Stimulated activated naive B cell treated with anti-CD40 and anti-IgM and Interleukin-4, amounts not matched to agents 10 μg/mL and 1 μg/mL and 100 μg/mL, for 72 hours (primary cell): ENCODE results near the gene GPA33.

ENCODE experiments used
- ATAC-seq, 2 donors: fragments of 150-1000 bp; cut with Tn5 transposase; replicated peaks; 2 replicates each; pipeline ENCODE4 v1.10.0; 2021; ENCODE audit warnings: moderate library complexity in 1 of 2
- DNase-seq: peaks from one replicate; pipeline ENCODE4 v3.0.0; 2021
- H3K27ac Mint-ChIP-seq: one replicate; pipeline ENCODE4 v1.8.0; 2022; ENCODE audit warnings: mild to moderate bottlenecking, mixed read lengths
- H3K27me3 Mint-ChIP-seq, 2 donors: one replicate each; pipeline ENCODE4 v1.8.0; 2022; ENCODE audit warnings: mixed read lengths in 2 of 2
- H3K36me3 Mint-ChIP-seq, 2 donors: one replicate each; pipeline ENCODE4 v1.8.0; 2022; ENCODE audit warnings: mixed read lengths in 2 of 2, mild to moderate bottlenecking in 1 of 2
- H3K4me1 Mint-ChIP-seq, 2 donors: one replicate each; pipeline ENCODE4 v1.8.0; 2022; ENCODE audit warnings: mixed read lengths in 2 of 2, mild to moderate bottlenecking in 1 of 2
- H3K4me3 Mint-ChIP-seq, 2 donors: one replicate each; pipeline ENCODE4 v1.8.0; 2022; ENCODE audit warnings: mild to moderate bottlenecking in 2 of 2, mixed read lengths in 2 of 2, moderate library complexity in 1 of 2
- H3K9me3 Mint-ChIP-seq, 2 donors: one replicate each; pipeline ENCODE4 v1.8.0; 2022; ENCODE audit warnings: mixed read lengths in 2 of 2, mild to moderate bottlenecking in 1 of 2

The GPA33 gene

GRCh38 chr1:167090314-167090942 lies at the start of gene GPA33:
Gene GPA33 (minus strand): TSS chr1:167090377. CDS start chr1:167090287, 90 bp downstream.
- ATAC-seq = peak; percentile 94 to 97
- Mint-ChIP-seq H3K4me3 (peak within 1 kb of the TSS in 1 of 2 donors; percentile 17), H3K27ac (peak within 1 kb of the TSS; percentile 86), H3K9me3 (no peaks in the 10 kb centered on the region), H3K4me1 (peaks cover 12 to 20% of the 10 kb centered on the region in 2 donors), H3K27me3 (peaks cover 0 to 4% of the 10 kb centered on the region in 2 donors), H3K36me3 (no peaks in the 10 kb centered on the region)
- no peak for DNase-seq

- Mint-ChIP-seq H3K4me3 (no peak overlapping the region), H3K27me3 (peaks cover 11 to 15% of the 10 kb centered on the region in 2 donors), H3K4me1 (no peaks in the 10 kb centered on the region), H3K27ac (no peak overlapping the region), H3K9me3 (peaks cover 0 to 3% of the 10 kb centered on the region in 2 donors), H3K36me3 (peaks cover 0 to 4% of the 10 kb centered on the region in 2 donors)
- DNase-seq (no peak), ATAC-seq (no peak)
Observed at GRCh38 chr1:167138703-167139102, 48.5 kb upstream of the GPA33 start.

- Mint-ChIP-seq H3K36me3 (no peaks in the 10 kb centered on the region), H3K9me3 (no peaks in the 10 kb centered on the region), H3K27me3 (peaks cover 8 to 15% of the 10 kb centered on the region in 2 donors), H3K4me3 (no peak overlapping the region), H3K4me1 (peaks cover 2 to 5% of the 10 kb centered on the region in 2 donors), H3K27ac (no peak overlapping the region)
- DNase-seq = no peak
- no peak for ATAC-seq
Observed at GRCh38 chr1:167137793-167138510, 47.8 kb upstream of the GPA33 start.

- Mint-ChIP-seq H3K27me3 (peaks cover 8 to 15% of the 10 kb centered on the region in 2 donors), H3K27ac (no peak overlapping the region), H3K4me3 (no peak overlapping the region), H3K36me3 (no peaks in the 10 kb centered on the region), H3K4me1 (peaks cover 2 to 11% of the 10 kb centered on the region in 2 donors), H3K9me3 (no peaks in the 10 kb centered on the region)
- DNase-seq (no peak), ATAC-seq (no peak)
Observed at GRCh38 chr1:167137332-167137781, 47.2 kb upstream of the GPA33 start.

- Mint-ChIP-seq H3K4me3 (no peak overlapping the region), H3K4me1 (peaks cover 2 to 12% of the 10 kb centered on the region in 2 donors), H3K36me3 (no peaks in the 10 kb centered on the region), H3K27ac (no peak overlapping the region), H3K9me3 (no peaks in the 10 kb centered on the region), H3K27me3 (peaks cover 8 to 15% of the 10 kb centered on the region in 2 donors)
- ATAC-seq (no peak), DNase-seq (no peak)
Observed at GRCh38 chr1:167136806-167137205, 46.6 kb upstream of the GPA33 start.

GRCh38 chr1:167136191-167136614 lies 46.0 kb upstream of the GPA33 start:
- Mint-ChIP-seq H3K36me3 (no peaks in the 10 kb centered on the region), H3K9me3 (no peaks in the 10 kb centered on the region), H3K27me3 (peaks cover 12 to 15% of the 10 kb centered on the region in 2 donors), H3K4me3 (no peak overlapping the region), H3K4me1 (peaks cover 2 to 12% of the 10 kb centered on the region in 2 donors), H3K27ac (no peak overlapping the region)
- no peak for ATAC-seq
- DNase-seq = no peak

GRCh38 chr1:167135281-167135840 lies 45.2 kb upstream of the GPA33 start:
- ATAC-seq (no peak), DNase-seq (no peak)
- no peaks in the 10 kb centered on the region for H3K36me3 Mint-ChIP-seq
- H3K27ac Mint-ChIP-seq = no peak overlapping the region
- H3K4me1 Mint-ChIP-seq = peaks cover 2 to 12% of the 10 kb centered on the region in 2 donors
- no peak overlapping the region for H3K4me3 Mint-ChIP-seq
- peaks cover 13 to 15% of the 10 kb centered on the region in 2 donors for H3K27me3 Mint-ChIP-seq
- H3K9me3 Mint-ChIP-seq = no peaks in the 10 kb centered on the region

GRCh38 chr1:167132301-167133010 lies 42.3 kb upstream of the GPA33 start:
- DNase-seq = no peak
- peaks cover 2 to 12% of the 10 kb centered on the region in 2 donors for H3K4me1 Mint-ChIP-seq
- peaks cover 27 to 32% of the 10 kb centered on the region in 2 donors for H3K27me3 Mint-ChIP-seq
- no peak for ATAC-seq
- H3K4me3 Mint-ChIP-seq = no peak overlapping the region
- no peaks in the 10 kb centered on the region for H3K36me3 Mint-ChIP-seq
- no peak overlapping the region for H3K27ac Mint-ChIP-seq
- no peaks in the 10 kb centered on the region for H3K9me3 Mint-ChIP-seq

- ATAC-seq (no peak), DNase-seq (no peak)
- Mint-ChIP-seq H3K4me1 (peaks cover 2 to 12% of the 10 kb centered on the region in 2 donors), H3K36me3 (no peaks in the 10 kb centered on the region), H3K4me3 (no peak overlapping the region), H3K27ac (no peak overlapping the region), H3K27me3 (peaks cover 39 to 41% of the 10 kb centered on the region in 2 donors), H3K9me3 (no peaks in the 10 kb centered on the region)
Observed at GRCh38 chr1:167130829-167131510, 40.8 kb upstream of the GPA33 start.

GRCh38 chr1:167128261-167129227 lies 38.4 kb upstream of the GPA33 start:
- peaks cover 37 to 43% of the 10 kb centered on the region in 2 donors for H3K27me3 Mint-ChIP-seq
- H3K9me3 Mint-ChIP-seq = no peaks in the 10 kb centered on the region
- no peak overlapping the region for H3K4me3 Mint-ChIP-seq
- peaks cover 2 to 12% of the 10 kb centered on the region in 2 donors for H3K4me1 Mint-ChIP-seq
- ATAC-seq (peak in 1 of 2 donors; percentile 36), DNase-seq (no peak)
- H3K36me3 Mint-ChIP-seq = no peaks in the 10 kb centered on the region
- H3K27ac Mint-ChIP-seq = no peak overlapping the region

GRCh38 chr1:167127661-167128060 lies 37.5 kb upstream of the GPA33 start:
- ATAC-seq (no peak), DNase-seq (no peak)
- H3K27me3 Mint-ChIP-seq = peaks cover 37 to 47% of the 10 kb centered on the region in 2 donors
- H3K27ac Mint-ChIP-seq = no peak overlapping the region
- H3K9me3 Mint-ChIP-seq = no peaks in the 10 kb centered on the region
- H3K4me1 Mint-ChIP-seq = peaks cover 0 to 4% of the 10 kb centered on the region in 2 donors
- H3K4me3 Mint-ChIP-seq = no peak overlapping the region
- no peaks in the 10 kb centered on the region for H3K36me3 Mint-ChIP-seq

- Mint-ChIP-seq H3K9me3 (no peaks in the 10 kb centered on the region), H3K4me1 (no peaks in the 10 kb centered on the region), H3K27me3 (peaks cover 39 to 48% of the 10 kb centered on the region in 2 donors), H3K27ac (no peak overlapping the region), H3K4me3 (no peak overlapping the region), H3K36me3 (no peaks in the 10 kb centered on the region)
- DNase-seq (no peak), ATAC-seq (no peak)
Observed at GRCh38 chr1:167127236-167127635, 37.1 kb upstream of the GPA33 start.

- Mint-ChIP-seq H3K27ac (no peak overlapping the region), H3K4me1 (peaks cover 0 to 1% of the 10 kb centered on the region in 2 donors), H3K4me3 (no peak overlapping the region), H3K36me3 (no peaks in the 10 kb centered on the region), H3K27me3 (peaks cover 43 to 52% of the 10 kb centered on the region in 2 donors), H3K9me3 (no peaks in the 10 kb centered on the region)
- DNase-seq = no peak
- ATAC-seq = no peak
Observed at GRCh38 chr1:167126811-167127210, 36.6 kb upstream of the GPA33 start.
